OCI-LY3 (cell line): ENCODE results near the gene FRMD4A.

ENCODE experiments used
- CTCF ChIP-seq: fragments of 200-600, 300-600 bp; sonication (generic); IDR thresholded peaks from 2 replicates; pipeline ENCODE4 v1.5.1; 2014; ENCODE audit warnings: antibody characterized with exemption, low read length, low read depth
- EZH2phosphoT487 ChIP-seq: fragments of 200-600 bp; shearing (Covaris generic); IDR thresholded peaks from 2 replicates; pipeline ENCODE4 v1.6.1; 2018; ENCODE audit warnings: antibody characterized with exemption, mixed run types, low read depth

GRCh38 chr10:14173706-14174594, 156.8 kb downstream of the FRMD4A start:
- TF ChIP-seq CTCF (no peak), EZH2phosphoT487 (no peak)
